Measurements from ENCODE around the gene CLEC16A. TPM values are rescaled to one million over a fixed set of nuclear protein-coding genes. Genes with fewer than 3 reads are reported as not detected.

The CLEC16A gene
- total RNA-seq, 1 donor from 2014 or later = 15.8 TPM

GRCh38 chr16:10933865-10934264 lies 10.5 kb upstream of the CLEC16A start:
- TF ChIP-seq CTCF (IDR thresholded peaks at IDR 0.05; ENCODE audit: insufficient read depth, low read length, severe bottlenecking) = no peak
- FAIRE-seq = no peak
- Histone ChIP-seq H3K36me3 (ENCODE audit: control insufficient read depth, insufficient read depth, low read length) (peaks cover 18% of the 10 kb centered on the region), H3K4me3 (ENCODE audit: low read depth, low read length) (no peak overlapping the region), H3K27me3 (ENCODE audit: control insufficient read depth, insufficient read depth, low read length) (no peaks in the 10 kb centered on the region)
- no peak for DNase-seq (ENCODE audit: low read depth)

- no peak for FAIRE-seq
- DNase-seq (ENCODE audit: low read depth) = no peak
- H3K4me3 ChIP-seq (ENCODE audit: low read depth, low read length) = no peak overlapping the region
- H3K27me3 ChIP-seq (ENCODE audit: control insufficient read depth, insufficient read depth, low read length) = no peaks in the 10 kb centered on the region
- TF ChIP-seq CTCF (IDR thresholded peaks at IDR 0.05; ENCODE audit: insufficient read depth, low read length, severe bottlenecking) = no peak
- H3K36me3 ChIP-seq (ENCODE audit: control insufficient read depth, insufficient read depth, low read length) = peaks cover 15% of the 10 kb centered on the region
These were observed 9.8 kb upstream of the CLEC16A start for GRCh38 chr16:10934325-10935107.

GRCh38 chr16:10935226-10935915 lies 9.0 kb upstream of the CLEC16A start:
- Histone ChIP-seq H3K4me3 (ENCODE audit: low read depth, low read length) (no peak overlapping the region), H3K36me3 (ENCODE audit: control insufficient read depth, insufficient read depth, low read length) (peaks cover 13% of the 10 kb centered on the region), H3K27me3 (ENCODE audit: control insufficient read depth, insufficient read depth, low read length) (no peaks in the 10 kb centered on the region)
- DNase-seq (ENCODE audit: low read depth) (no peak), FAIRE-seq (no peak)
- no peak for TF ChIP-seq CTCF (IDR thresholded peaks at IDR 0.05; ENCODE audit: insufficient read depth, low read length, severe bottlenecking)

GRCh38 chr16:10936272-10936984 lies 7.9 kb upstream of the CLEC16A start:
- Histone ChIP-seq H3K27me3 (ENCODE audit: control insufficient read depth, insufficient read depth, low read length) (no peaks in the 10 kb centered on the region), H3K36me3 (ENCODE audit: control insufficient read depth, insufficient read depth, low read length) (peaks cover 11% of the 10 kb centered on the region), H3K4me3 (ENCODE audit: low read depth, low read length) (no peak overlapping the region)
- FAIRE-seq (no peak), DNase-seq (ENCODE audit: low read depth) (no peak)
- TF ChIP-seq CTCF (IDR thresholded peaks at IDR 0.05; ENCODE audit: insufficient read depth, low read length, severe bottlenecking) = no peak

- Histone ChIP-seq H3K27me3 (ENCODE audit: control insufficient read depth, insufficient read depth, low read length) (no peaks in the 10 kb centered on the region), H3K36me3 (ENCODE audit: control insufficient read depth, insufficient read depth, low read length) (peaks cover 10% of the 10 kb centered on the region), H3K4me3 (ENCODE audit: low read depth, low read length) (no peak overlapping the region)
- DNase-seq (ENCODE audit: low read depth) (no peak), FAIRE-seq (no peak)
- no peak for TF ChIP-seq CTCF (IDR thresholded peaks at IDR 0.05; ENCODE audit: insufficient read depth, low read length, severe bottlenecking)
These were observed 7.1 kb upstream of the CLEC16A start for GRCh38 chr16:10937068-10937859.

All from bronchial epithelial cell (primary cell).